Ammon's horn (tissue), 1 donor: ENCODE measurements around the gene TAF4.
"Not testable (repeated sequence)": the region's sequence is repeated elsewhere in the genome, so short reads cannot be mapped to it uniquely, and the experiment has no call there.

Experiments used
- DNase-seq: peaks from one replicate; pipeline ENCODE4 v3.0.0-alpha.2; 2016; ENCODE audit warnings: low spot score

The TAF4 gene

DNA sequence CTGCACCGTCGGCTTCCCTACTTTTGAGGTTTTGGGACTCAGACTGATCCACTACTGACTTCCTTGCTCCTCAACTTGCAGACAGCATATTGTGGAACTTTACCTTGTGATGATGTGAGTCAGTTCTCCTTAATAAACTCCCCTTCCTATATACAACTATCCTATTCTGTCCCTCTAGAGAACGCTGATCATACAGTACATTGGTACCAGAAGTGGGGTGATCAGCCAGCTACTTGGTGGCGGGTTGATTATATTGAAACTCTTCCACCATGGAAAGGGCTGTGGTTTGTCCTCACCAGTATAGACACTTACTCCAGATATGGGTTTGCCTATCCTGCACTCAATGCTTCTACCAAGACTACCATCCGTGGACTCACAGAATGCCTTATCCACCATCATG lies 7.6 kb upstream of the TAF4 start:
- DNase-seq = no peak

DNA sequence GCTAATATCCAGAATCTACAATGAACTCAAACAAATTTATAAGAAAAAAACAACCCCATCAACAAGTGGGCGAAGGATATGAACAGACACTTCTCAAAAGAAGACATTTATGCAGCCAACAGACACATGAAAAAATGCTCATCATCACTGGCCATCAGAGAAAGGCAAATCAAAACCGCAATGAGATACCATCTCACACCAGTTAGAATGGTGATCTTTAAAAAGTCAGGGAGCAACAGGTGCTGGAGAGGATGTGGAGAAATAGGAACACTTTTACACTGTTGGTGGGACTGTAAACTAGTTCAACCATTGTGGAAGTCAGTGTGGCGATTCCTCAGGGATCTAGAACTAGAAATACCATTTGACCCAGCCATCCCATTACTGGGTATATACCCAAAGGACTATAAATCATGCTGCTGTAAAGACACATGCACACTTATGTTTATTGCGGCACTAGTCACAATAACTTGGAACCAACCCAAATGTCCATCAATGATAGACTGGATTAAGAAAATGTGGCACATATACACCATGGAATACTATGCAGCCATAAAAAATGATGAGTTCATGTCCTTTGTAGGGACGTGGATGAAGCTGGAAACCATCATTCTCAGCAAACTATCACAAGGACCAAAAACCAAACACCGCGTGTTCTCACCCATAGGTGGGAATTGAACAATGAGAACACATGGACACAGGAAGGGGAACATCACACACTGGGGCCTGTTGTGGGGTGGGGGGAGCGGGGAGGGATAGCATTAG lies 6.2 kb upstream of the TAF4 start:
- not testable (repeated sequence) for DNase-seq

DNA sequence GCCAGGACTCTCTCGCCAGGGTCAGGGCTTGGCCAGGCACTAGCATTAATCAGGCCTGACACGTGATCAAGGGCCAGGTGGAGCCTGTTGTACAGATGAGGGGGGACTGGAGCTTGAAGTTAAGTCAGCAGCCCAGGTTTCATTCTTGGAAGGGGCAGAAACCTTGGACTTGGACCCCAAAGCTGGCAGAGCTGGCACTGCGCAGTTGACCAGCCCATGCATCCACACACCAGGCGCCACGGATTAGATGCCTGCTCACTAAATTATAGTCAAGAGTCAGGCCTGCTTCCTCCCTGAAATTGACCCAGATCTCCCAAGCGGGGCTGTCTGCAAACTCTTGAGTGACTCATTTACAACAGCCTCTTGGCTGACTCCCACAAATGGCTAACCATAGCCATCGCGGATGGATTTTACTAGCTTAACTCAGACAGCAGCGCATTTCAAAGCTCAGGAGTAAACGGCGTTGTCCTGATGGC lies 4.1 kb upstream of the TAF4 start:
- no peak for DNase-seq

DNA sequence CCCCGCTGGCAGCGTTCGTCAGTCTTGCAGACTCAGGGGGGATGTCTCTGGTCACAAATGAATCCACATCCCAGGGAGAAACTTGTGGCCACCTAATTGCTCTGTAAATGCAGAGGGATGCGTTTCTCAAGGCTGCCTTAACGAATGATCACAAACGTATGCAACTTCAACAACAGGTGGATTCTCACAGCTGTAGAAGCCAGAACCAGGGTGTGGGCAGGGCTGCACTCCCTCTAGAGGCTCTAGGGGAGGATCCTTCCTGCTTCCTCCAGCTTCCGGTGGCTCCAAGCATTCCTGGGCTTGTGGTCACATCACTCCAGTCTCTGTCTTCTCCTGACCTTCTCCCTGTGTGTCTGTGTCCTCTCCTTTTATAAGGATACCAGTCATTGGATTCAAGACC lies 3.3 kb upstream of the TAF4 start:
- DNase-seq = no peak

DNA sequence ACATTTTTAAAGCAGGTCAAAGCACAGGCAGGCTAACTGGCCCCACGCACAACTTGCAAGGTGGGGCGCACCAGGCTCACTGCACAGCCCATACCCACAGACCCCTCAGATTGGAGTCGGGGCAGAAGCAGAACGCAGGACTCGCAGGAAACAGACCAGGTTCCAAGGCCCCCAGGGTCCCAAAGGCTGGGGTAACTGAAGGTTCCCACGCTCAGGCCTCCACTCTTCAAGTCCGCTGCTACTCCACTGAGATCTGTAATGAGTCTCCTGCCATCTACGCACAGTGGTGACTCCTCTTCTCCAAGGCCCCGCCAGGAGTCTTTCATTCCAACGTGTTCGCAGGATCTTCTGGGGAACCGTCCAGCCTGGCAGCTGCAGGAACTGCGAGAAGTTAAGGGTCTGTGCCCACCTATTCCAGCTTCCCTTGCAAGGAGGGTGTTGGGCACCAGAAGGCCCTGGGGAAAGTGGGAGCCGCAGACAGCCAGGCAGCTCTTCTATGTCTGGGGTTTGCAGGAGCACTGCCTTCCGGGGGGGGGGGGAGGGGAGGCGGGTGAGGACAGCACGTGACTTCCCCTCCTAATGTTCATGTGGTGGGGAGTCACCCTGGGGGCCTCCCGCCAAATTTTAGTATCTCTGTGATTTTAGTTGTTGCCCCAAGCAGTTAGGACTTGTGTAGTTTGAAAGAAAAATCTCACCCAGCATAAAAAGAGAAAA lies 2.0 kb upstream of the TAF4 start:
- DNase-seq = no peak

DNA sequence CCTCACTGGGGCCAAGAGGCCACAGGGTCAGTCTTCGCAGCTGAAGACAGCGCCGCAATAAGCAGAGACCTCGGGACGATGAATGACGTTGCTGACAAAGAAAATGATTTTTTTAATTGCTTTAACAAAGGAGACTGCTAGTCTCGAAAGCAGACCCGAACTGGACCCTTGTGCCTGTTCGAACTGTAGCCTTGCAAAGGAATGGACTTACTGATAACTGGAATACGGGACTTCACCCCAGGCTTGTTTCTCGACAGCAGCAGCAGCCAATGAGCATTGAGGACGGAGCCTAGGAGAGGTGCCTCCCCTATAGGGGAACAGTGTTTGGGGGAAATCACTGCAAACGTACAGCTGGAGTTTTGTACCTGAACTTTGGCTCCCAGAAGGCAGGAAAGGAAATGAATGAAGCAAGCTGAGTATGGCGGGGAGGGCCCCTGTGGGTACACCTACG lies 1.3 kb upstream of the TAF4 start:
- DNase-seq = peak; percentile 47

DNA sequence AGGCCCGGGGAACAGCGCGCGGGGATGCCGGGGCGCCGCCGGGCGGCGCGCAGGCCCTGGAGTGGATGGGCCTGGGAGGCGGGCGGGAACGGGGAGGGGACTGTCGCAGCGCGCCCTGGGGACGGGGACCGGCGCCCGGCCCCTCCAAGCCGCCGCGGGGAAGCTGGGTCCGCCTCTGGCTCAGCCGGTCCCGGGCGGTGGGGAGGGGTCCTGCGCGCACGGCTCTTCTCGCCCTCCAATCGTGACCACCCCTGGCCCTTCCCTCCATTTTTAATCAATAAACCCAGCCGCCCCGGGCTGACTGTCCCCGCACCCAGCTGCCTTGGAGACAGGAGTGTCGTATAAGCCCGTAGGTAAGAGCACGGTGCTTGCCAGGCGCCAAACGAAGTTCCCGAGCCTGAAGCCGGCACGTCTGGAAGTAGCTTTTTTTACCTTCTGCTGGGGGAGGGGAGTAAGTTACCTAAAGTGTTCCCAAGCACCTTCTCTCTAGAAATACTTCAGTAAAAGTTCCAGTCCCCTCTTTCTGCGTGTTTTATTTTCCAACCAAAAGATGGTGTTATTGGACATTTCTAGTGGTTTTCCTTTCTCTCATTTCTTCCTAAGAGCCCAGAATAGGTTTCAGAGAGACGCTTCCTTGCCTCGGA lies 780 bp upstream of the TAF4 start:
- DNase-seq = peak; percentile 35

DNA sequence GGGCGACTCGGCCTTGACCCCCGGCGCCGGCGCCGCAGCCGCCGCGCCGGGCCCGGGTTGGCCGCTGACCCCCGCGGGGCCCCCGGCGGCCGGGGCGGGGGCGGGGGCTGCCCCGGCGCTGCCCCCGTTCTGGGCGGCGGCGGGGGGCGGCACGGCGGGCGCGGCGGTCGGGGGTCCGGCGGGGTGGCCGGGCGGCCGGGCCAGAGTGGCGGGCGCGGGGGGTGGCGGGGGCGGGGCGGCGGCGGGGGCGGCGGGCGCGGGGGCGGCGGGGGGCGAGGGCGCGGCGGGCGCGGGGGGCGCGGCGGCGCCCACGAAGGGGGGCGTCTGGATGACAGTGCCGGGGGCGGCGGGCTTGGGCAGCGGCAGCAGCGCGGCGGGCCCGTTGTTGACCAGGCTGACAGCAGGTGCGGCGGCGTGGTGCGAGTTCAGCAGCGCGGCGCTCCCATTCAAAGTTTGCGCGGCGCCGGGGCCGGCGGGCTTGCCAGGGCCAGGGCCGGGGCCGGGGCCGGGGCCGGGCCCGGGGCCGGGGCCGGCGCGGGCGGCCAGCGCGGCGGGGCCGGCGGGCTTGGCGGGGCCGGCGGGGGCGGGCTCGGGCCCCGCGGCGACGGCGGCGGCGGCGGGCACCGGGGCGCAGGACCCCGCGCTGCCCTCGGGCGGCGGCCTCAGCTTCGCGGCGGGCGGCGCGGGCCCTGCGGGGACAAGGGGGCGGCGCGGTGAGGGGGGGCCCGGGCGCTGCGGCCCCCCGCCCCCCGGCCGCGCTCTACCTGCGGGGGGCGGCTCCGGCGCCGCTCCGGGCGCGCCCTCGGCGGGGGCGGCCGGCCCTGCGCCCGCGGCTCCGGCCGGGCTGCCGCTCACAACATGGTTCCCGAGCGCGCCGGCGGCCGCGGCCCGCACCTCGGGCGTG lies 659 bp downstream of the TAF4 start:
- DNase-seq = no peak

DNA sequence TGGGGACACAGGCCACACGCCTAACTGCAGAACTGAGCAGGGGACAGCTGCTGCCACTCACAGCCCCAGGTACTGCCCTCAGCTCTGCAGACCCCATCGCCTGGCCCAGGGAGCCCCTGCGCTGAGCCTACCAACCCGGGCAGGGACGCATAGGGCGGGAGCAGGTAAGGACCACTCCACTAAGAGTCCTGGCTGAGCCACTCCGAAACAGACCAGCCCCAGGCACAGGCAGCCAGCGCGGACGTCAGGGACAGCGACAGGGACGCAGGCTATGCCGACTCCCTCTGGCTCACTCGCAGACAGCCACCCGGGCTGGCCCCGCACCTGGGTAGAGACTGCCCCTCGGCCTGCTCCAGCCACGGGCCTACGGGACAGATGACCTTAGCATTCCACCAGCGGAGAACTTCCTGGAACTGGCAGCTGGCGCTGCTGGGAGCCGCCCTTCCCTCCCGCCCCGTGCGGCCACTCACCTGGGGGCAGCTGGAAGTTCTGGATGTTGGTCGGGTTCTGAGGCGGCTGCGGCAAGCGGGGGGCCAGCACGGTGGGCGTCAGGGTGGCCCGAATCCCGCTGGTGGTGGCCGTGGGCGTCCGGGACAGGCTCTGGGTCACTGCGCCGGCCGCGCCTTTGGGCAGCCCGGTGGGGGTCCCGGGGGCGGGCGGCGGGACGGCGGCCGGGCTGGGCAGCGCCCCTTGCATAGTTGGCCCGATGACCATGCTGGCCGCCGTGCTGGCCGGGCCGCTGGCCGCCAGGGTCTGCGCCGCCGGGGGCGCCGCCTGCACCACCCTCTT lies 1.5 kb downstream of the TAF4 start:
- peak; percentile 17 for DNase-seq

DNA sequence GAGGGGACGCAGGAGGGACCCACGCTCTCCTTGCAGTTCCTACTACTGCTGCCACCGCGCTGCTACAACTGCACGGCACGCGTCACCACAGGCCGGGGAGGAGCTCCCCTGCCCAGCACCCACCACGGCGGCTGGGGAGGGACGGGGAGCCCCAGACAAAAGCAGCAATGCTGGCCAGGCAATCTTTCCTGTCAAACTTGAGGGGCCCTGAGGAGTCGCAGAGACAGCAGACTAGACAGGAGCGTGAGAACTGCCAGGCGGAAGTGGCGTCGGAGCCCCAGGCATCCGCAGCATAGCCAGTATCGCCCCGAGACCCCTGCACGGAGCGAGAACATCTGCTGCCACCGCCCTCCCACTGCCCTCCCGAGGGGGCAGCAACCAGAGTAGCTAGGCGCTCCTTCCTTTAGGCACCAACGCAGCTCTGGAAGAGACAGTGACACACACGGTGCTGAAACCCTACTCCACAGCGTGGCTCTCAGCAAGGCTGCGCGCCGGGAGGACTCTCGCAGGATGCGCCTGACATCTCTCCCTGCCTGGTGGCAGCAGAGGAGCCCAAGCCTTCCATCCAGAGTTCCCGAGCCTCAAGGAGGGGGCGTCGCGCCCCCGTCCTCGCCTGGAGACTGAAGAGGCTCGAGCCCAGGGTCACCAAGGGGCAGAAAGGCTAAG lies 2.2 kb downstream of the TAF4 start:
- peak; percentile 60 for DNase-seq

DNA sequence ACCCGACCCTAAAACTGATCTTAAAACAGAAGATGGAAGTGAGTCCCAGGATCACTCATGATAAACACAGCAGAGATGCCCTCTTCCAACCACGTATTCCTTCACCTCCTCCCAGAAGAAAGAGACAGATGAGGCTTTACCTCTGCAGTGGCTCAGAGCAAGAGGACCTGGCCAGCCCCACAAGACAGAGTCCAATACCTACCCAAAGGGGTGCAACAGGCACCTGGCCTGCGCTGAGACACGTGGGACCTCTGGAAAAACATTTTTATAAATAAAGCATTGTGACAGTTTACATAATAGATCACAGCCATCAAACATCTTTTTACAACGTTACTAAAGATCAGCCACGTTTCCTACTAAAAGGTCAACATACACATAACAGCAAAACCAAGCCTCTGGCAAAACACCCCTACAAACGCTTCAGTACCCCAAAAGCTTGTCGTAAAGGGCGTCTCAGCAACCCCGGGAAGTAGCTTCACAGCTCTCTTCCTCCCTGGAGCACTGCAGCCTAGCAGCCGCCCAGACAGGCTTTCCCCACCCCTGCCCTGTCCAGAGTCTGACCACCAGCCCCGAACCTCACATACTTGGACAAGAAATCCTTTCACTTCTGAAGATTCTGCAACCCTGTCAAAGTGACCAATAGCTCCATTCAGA lies 2.9 kb downstream of the TAF4 start:
- no peak for DNase-seq

DNA sequence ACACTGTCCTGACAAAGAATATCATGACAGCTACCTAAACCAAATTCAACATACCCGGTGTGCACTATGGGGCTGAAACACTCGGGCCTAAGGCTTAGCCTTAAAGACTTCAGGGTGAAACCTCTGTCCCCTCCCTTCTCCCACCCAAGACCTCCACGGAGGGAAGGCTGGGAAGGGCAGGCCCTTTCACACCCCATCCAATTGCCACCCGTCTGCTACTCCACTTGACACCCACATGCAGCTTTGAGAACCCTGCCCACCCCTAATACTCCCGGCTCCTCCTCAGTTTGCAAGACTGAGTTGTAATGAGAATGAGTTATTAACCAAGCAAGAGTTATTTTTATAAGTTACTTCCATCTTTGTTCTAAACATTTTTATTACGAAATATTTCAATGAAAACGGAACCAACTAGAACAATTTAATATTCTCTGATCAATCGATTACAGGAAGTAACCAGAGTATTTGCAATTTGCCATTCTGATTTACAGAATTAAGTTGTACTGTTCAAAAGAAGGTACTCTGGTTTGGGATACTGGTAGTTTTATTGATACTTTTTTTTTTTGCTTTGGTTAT lies 3.7 kb downstream of the TAF4 start:
- DNase-seq = no peak

DNA sequence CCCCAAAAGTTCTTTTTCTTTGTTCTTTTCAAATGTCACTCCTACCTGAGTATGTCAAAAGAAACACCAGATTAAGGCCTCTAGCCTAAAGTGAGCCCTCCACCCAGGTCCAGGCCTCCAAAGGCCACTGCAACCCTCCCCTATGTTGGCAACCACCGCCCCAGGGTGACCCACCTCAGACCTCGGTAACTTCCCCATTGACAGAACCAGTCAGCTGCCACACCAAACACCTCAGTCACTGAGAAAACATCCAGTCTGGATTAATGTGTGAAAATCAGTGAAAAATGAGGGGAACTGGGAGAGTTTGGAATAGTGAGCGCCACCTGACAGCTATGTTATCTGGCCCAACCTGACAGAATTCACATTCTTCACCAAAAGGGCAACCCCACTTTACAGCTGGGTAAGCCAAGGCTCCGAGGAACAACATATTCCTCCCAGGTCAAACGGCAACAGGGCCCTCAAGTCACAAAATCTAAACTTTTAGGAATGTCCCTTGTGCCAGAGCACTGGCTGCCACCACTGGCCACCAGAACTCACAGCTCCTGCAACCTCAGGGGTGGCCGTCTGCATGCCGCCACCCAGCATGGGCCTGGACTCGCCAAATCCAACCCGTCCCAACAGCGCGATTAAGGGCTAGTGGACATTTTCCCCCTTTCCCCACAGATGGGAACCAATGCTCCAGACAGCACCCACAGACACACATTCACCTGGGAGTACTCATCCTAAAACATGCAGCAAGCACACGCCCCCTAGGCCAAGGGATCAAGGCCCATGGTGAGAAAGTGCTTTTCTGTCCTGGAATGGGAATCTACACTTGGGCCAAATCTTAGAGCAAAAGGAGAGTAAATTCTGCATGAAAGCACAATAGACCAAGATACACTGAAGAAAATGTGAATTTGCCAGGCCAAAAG lies 4.8 kb downstream of the TAF4 start:
- no peak for DNase-seq

DNA sequence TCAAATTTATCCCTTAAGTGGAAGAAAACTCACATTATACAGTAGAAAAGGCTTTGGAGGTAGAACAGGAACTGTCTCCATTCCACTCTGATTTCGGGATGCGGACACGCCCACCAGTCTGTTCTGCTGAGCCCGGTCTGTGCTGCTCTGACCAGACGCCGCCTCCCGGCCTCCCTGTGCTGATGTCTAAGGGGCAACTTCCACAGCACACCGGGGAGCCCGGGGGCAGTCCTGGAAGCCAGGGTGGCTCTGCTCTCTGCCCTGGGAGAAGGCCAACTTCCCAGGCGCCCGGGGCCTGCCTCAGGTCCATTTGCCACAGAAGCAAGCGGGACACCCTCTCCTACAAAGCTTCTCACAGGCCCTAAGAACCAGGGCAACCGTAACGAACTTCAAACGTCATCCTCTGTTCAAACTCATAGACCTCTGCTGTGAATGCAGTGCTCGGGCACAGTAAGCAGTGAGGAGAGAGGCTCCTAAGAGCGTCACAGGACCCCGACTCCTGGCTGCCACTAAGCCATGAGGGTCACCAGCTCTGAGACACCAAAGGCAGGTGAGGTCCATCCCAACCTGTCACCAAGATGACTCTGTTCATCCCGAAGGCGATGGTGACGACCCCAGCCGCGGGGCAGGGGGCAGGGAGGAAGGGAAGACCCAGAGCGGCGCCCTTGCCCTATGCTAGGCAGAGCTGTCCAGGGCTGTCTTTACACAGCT lies 5.6 kb downstream of the TAF4 start:
- DNase-seq = no peak

DNA sequence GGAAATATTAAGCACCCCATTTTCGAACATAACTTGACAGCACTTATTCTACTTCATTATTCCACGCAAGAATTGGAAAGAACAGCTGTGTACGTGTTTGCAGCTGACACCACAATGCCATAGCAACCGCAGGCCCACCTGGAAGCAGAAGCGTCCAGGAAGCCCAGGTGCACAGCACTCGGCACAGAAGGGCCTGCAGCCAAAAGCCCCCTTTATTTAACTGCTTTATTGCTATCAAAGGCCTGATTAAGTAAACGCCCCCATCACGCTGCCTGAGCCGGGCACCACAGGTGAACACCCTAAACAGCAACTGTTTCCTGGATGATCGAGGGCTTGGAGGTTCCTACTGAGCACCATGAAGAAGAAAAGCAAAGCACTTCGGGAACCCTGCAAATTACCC lies 6.3 kb downstream of the TAF4 start:
- DNase-seq = no peak

DNA sequence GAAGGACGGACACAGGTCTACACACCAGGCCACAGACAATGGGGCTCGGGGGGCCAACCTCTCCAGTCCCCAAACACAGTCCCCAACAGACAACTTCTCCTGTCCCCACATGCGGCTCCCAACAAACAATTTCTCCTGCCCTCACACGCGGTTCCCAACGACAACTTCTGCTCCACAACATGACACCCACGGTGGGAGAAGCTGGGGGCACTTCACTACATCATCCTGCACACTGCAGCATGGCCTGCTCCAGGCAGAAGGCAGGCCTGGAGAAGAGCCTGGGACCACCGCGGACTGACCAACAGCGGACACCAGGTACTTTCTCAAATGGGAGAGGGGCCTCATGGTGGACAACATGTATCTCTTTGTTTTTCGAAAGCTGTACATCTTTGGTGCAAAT lies 6.7 kb downstream of the TAF4 start:
- DNase-seq = no peak

DNA sequence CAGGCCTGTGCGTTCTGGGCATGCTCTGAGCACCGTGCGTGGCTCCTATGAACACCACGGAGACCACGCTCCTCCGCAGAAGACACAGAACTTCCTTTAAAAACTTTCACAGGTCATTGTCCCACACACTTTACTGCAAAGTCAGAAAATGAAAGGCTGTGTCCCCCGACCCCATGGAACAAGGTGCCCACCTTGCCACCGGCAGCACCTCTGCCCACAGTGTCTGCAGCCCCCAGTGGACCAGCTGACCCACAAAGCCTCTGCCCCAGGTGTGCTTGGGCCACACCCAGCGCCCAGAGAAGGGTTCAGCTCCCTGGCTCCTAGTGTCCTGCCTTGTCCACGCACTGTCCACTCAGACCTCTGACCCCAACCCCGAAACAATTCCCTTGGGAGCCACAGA lies 8.7 kb downstream of the TAF4 start:
- no peak for DNase-seq

DNA sequence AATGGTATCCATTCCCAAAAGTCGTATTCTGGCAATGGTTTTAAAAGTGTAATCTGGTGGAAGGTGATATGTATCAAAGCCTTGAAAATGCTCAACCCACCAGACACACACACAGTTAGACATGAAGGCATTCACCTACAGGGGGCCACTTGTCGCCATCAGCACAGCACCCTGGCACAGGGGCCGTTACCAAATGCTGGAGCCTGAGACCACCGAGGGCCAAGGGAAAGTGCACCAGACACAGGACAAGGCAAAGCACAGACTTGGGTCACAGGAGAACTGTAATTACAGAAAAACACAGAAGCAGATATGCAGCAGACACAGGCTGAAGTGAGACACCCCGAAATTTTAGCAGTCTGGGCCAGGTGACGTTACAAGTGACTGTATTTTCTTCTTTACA lies 9.3 kb downstream of the TAF4 start:
- no peak for DNase-seq
